Right forelimb (tissue), 1 donor: ENCODE measurements around the gene GSC.
A peak's percentile ranks its signal among the peaks of the same experiment; 100 is the strongest.
"Not testable (repeated sequence)": the region's sequence is repeated elsewhere in the genome, so short reads cannot be mapped to it uniquely, and the experiment has no call there.

Experiments
- DNase-seq: peaks from one replicate; pipeline ENCODE4 v3.0.0-alpha.2; 2018

The GSC gene

GRCh38 chr14:94771158-94771905, 1.4 kb upstream of the GSC start:
- DNase-seq = peak; percentile 55

DNA sequence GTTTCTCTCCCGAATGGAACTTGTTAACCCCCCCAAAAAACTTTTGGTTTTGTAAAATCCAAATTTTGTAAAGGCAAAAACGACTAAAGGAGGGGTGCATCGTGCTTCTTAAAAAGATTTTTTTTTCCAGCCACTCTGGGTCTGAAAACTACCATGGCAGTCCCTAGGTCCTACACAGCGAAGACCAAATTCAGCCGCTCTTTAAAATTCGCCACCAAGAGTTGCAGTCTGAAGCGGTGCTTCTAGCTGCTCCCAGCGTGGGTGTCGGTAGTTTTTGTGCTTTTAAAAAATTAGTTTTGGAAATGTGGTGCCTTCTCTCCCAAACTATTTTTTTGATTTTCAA, 873 bp upstream of the GSC start:
- DNase-seq = no peak

DNA sequence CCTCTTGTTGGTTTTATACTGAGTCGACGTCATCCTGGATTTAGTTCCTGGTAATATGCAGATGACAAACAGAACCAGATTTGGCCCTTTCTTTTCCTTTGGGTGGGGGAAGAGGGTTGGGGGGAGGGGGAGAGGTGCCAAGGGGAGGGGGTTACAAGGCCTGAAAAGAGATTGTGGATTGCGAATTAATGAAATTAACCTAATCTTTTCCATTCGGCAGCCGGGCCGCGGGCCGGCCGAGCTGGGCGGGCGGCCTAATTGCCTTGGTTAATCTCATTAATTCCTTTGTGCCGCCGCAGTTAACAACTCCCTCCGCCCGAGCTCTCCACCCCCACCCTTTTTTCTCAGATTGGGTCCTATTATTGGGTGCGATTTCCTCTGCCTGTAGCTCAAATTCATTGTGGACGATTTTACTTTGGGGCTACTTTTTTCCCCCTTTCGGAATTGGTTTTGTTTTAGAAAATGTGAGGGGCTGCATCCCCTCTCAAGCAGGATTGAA, 387 bp upstream of the GSC start:
- no peak for DNase-seq

GRCh38 chr14:94768521-94769390, 1.2 kb downstream of the GSC start:
- peak; percentile 64 for DNase-seq

DNA sequence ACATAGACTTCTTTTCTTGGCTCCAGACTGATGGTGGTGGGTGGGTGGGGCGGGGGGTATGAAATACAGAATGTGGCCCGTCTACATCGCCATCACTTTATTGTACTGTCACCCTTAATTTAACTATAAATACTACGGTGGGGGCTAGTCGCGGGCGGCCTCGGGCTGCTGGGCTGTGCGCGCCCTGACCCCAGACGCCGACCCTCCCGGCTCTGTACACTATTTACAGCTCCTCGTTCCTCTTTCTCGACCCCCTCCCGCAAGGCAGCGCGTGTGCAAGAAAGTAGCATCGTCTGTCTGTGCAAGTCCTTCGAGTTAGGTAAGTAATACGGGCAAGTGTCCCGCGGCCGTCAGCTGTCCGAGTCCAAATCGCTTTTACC, 1.8 kb downstream of the GSC start:
- DNase-seq = no peak

- DNase-seq = peak; percentile 54
Observed at GRCh38 chr14:94767321-94767878, 2.5 kb downstream of the GSC start.

DNA sequence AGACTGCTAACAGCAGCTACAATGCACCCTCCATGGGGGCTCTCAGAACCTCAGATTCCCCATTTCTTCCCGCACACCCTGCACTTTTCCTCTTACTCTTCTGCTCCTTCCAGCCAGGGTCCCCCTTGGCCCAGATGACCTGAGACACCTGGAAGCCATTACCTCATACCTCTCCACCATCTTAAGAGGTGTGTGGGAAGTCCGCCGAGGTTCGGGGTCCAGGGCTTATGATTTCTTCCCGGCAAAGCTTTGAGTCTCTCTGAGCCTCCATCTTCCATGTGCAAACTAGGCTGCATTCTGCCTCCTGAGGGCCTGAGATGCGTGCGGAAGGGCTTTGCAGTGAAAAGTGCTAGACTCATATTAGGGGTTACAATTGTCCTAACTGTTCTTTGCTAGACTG, 5.3 kb downstream of the GSC start:
- DNase-seq = no peak

DNA sequence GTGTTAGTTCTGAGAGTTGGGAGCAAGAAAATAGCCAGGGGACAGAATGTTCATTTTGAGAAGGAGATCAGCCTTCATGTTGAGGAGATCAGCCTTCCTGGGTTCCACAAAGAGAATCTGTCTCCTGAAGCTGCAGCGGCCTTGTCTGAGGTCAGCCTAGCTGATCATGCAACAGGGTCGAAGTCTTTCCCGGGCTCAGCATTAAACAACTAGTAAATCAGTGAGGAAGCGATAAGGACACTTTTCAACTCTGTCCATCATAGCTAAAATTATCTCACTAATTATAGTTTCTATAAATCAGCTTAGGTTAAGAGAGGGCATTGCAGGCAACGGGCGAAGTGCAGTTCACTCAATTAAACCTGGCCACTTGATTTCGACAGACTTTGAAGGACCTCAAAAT, 7.5 kb downstream of the GSC start:
- DNase-seq = no peak

- no peak for DNase-seq
Observed at GRCh38 chr14:94761997-94762377, 7.9 kb downstream of the GSC start.

GRCh38 chr14:94761348-94761996, 8.4 kb downstream of the GSC start:
- DNase-seq = peak; percentile 63

DNA sequence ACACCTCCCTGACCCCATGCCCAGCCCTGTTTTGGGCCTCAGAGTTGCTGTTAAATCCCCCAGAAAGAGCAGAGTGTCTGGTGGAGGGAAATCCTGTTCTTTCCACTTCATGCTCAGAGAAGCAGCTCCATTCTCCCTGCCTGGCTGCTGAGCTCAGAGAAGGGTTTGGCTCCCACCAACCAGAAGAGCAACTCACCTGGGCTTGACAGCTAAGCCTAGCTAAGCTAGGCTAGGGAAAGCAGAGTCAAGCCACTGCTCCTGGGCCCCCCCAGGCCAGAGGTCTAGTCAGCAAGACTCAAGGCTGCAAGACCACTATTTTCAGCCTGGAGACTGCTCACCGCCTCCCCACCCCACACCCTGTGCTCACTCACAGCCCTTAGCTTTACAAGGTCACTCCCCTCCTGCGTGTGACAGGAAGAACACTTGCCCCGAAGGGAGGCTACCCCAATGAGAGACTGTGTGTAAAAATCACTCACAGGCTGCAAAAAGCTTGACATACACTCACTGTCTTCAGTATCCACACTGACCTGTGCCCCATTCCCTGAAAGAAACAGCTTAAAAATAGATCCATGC, 13.5 kb downstream of the GSC start:
- DNase-seq = no peak

- no peak for DNase-seq
Observed at GRCh38 chr14:94754391-94754942, 15.4 kb downstream of the GSC start.

DNA sequence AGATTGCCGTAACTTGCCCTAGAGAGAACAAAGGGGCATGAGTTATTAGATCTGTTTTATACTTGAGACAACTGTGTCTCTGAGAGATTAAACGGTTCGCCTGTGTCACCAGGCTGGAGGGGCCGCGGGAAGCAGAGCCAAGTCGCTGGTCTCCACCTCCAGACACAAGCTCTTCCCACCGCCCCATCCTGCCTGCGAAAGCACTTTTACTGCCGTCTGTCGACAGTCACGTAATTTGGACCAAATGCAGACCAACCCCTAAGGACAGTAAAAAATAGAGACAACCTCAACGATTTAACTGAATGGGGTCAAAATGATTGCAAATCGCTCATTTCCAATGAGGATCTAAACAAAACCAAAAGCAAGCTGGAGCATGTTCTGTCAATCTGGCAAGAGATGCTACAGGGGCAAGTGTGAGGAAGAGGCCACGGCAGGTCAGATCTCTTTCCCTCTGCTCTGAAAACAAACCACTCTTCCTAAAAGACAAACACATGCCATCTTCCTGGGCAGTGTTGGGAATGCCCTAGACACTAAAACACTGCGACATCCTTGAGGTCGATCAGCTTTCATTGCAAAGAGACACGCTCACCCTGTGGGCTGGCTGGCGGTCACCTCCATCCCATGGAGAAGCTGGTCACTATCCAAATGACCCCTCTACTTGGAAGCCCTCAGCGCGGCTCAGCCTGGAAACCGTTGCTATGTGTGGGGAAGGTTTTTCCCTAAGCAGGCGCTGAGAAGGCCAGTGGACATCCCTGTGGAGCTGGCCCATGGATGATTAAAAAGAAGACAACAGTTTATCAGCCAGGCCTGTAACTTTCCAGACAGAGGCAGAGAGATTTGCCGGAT, 17.1 kb downstream of the GSC start:
- DNase-seq = no peak

GRCh38 chr14:94751956-94752355, 18.0 kb downstream of the GSC start:
- no peak for DNase-seq

GRCh38 chr14:94751321-94751720, 18.6 kb downstream of the GSC start:
- no peak for DNase-seq

GRCh38 chr14:94750371-94750770, 19.5 kb downstream of the GSC start:
- no peak for DNase-seq

- DNase-seq = no peak
Observed at GRCh38 chr14:94748667-94749347, 21.1 kb downstream of the GSC start.

GRCh38 chr14:94747739-94748138, 22.2 kb downstream of the GSC start:
- DNase-seq = no peak

DNA sequence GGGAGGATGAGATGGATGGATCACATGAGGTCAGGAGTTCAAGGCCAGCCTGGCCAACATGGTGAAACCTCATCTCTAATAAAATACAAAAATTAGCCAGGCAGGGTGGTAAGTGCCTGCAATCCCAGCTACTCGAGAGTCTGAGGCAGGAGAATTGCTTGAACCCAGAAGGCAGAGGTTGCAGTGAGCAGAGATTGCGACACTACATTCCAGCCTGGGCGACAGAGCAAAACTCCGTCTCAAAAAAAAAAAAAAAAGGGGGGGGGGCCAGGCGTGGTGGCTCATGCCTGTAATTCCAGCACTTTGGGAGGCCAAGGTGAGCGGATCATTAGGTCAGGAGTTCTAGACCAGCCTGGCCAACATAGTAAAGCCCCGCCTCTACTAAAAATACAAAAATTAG, 22.8 kb downstream of the GSC start:
- DNase-seq = not testable (repeated sequence)

DNA sequence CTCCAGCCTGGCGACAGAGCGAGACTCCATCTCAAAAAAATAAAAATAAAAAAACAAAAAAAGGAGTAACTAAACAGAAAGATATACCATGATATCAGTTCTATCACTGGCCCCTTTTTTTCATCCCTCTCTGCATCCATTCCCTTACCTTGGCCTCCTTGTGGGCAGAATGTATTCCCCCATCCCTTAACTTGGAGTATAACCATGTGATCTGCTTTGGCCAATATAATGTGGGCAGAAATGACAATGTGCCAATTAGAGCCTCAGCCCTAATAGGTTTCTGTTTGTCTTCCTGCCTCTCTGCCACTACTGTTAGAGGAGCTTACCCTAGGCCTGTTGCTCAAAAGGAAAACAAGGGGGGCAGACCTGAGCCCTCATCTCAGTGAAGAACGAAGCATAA, 23.8 kb downstream of the GSC start:
- DNase-seq = no peak

DNA sequence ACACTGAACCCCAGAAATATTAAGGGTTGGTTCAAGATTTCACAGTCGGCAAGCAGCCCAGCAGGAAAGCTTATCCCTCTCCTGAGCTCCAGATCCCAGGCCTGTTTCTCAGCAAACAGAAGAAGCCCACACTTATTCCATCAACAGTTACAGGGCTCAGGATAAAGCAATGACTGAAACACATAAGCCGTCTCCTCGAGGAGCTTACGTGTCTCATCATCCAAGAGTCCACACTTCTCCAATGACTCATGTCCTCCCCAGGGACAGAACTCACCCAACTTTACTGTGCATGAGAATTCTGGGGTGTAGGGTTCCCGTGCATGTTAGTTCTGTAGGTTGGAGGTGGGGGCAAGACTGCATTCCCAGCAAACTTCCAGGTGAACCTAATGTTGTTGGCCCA, 31.2 kb downstream of the GSC start:
- DNase-seq = no peak
